ENCODE results near the gene GRIA1.

Gene GRIA1

DNA sequence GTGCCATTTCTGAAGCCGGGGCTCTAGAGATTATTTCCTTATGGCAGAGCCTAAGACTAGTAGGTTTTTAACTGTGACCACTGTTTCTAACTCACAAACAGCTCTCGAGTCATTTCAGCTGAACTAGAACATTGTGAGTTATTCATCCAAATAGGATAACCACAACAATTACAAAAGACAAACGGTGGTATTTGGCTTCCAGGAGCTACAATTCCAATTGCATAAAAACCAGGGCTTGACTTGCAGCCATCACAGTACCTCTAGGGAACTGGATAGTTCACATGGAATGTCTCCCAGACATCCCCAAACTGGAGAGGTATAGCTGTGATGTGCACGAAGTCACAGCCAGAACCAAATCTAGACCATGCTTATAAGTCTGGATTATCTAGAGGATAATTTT lies 323.4 kb downstream of the GRIA1 start:
- no peak for DNase-seq (ENCODE audit: low read depth)
- TF ChIP-seq, protein P1, sequence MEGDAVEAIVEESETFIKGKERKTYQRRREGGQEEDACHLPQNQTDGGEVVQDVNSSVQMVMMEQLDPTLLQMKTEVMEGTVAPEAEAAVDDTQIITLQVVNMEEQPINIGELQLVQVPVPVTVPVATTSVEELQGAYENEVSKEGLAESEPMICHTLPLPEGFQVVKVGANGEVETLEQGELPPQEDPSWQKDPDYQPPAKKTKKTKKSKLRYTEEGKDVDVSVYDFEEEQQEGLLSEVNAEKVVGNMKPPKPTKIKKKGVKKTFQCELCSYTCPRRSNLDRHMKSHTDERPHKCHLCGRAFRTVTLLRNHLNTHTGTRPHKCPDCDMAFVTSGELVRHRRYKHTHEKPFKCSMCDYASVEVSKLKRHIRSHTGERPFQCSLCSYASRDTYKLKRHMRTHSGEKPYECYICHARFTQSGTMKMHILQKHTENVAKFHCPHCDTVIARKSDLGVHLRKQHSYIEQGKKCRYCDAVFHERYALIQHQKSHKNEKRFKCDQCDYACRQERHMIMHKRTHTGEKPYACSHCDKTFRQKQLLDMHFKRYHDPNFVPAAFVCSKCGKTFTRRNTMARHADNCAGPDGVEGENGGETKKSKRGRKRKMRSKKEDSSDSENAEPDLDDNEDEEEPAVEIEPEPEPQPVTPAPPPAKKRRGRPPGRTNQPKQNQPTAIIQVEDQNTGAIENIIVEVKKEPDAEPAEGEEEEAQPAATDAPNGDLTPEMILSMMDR (IDR thresholded peaks at IDR 0.05; ENCODE audit: control insufficient read depth, insufficient read depth, low read depth, low read length, missing control alignments): no peak
- no peak overlapping the region for H3K4me3 ChIP-seq (ENCODE audit: control insufficient read depth, low read depth, low read length)

DNA sequence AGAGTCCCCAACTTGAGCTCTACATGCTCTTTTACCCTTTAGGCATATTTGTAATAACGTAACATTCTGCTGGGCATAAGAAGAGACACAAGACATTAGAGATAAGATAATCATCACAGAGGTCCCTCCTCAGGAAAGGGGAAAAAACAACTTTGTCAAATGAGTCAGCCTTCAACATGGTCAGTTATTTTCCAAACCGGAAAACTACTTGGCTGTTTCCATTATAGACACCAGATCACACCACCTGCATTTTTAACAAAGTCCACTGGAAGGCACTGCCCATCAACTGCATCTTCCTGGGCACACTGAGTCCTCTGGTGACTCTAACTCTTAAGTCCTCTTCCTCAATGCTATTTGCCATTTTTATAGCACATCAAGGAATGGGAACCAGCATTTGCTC lies 326.4 kb downstream of the GRIA1 start:
- TF ChIP-seq, protein P1 (IDR thresholded peaks at IDR 0.05; ENCODE audit: control insufficient read depth, insufficient read depth, low read depth, low read length, missing control alignments): no peak
- no peak for DNase-seq (ENCODE audit: low read depth)
- no peak overlapping the region for H3K4me3 ChIP-seq (ENCODE audit: control insufficient read depth, low read depth, low read length)

- no peak overlapping the region for H3K4me3 ChIP-seq (ENCODE audit: control insufficient read depth, low read depth, low read length)
- TF ChIP-seq, protein P1 (IDR thresholded peaks at IDR 0.05; ENCODE audit: control insufficient read depth, insufficient read depth, low read depth, low read length, missing control alignments): no peak
- no peak for DNase-seq (ENCODE audit: low read depth)
Observed at GRCh38 chr5:153818626-153819025, 328.2 kb downstream of the GRIA1 start.

GRCh38 chr5:153823036-153823435 lies 332.6 kb downstream of the GRIA1 start:
- no peak overlapping the region for H3K4me3 ChIP-seq (ENCODE audit: control insufficient read depth, low read depth, low read length)
- TF ChIP-seq, protein P1 (IDR thresholded peaks at IDR 0.05; ENCODE audit: control insufficient read depth, insufficient read depth, low read depth, low read length, missing control alignments): no peak
- DNase-seq (ENCODE audit: low read depth): no peak

GRCh38 chr5:153824909-153825308 lies 334.4 kb downstream of the GRIA1 start:
- H3K4me3 ChIP-seq (ENCODE audit: control insufficient read depth, low read depth, low read length): no peak overlapping the region
- no peak for DNase-seq (ENCODE audit: low read depth)
- TF ChIP-seq, protein P1 (IDR thresholded peaks at IDR 0.05; ENCODE audit: control insufficient read depth, insufficient read depth, low read depth, low read length, missing control alignments): no peak

DNA sequence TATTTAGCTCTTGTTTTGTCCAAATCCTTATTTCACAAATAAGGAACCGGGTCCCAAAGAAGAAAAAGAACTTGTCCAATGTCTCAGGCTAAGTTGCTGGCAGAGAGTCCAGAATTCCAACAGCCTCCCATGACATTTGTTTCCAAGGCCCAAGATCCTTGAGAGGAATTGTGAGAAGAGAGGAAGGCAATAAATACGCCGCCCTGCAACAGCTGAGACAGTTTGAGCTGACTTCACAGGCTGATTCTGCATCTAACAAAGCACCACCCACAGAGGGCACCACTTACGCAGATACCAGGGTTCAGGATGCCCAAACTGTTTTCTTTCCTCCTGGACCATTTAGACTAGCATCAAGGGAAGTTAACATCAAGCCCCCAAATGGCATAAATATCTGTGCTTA lies 336.9 kb downstream of the GRIA1 start:
- no peak overlapping the region for H3K4me3 ChIP-seq (ENCODE audit: control insufficient read depth, low read depth, low read length)
- DNase-seq (ENCODE audit: low read depth): no peak
- TF ChIP-seq, protein P1 (IDR thresholded peaks at IDR 0.05; ENCODE audit: control insufficient read depth, insufficient read depth, low read depth, low read length, missing control alignments): peak; percentile 50

DNA sequence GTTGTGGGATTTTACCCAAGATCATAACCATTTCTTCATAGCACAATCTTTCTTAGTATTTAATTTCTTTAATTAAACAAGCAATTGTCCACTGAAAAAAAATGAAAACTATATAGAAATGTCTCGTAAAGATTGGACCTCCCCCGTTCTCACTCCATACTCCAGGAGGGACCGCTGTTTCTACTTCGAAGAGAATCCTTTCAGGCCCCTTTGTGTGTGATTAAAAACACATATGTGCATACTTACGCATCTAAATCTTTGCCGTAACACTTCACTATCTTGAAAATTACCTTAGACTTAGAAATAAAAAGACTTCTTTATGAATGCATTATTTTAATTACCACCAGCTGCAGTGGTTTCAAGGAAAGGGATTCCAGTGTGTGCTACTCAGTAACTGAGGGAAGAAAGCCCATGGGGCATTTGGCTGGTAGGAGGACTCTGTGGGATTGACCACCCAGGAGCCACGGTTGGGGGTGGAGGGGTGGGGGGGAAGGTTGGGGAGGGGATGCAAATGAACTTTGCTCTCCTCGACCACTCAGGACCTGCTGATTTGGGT lies 339.1 kb downstream of the GRIA1 start:
- DNase-seq (ENCODE audit: low read depth): no peak
- no peak overlapping the region for H3K4me3 ChIP-seq (ENCODE audit: control insufficient read depth, low read depth, low read length)
- TF ChIP-seq, protein P1 (IDR thresholded peaks at IDR 0.05; ENCODE audit: control insufficient read depth, insufficient read depth, low read depth, low read length, missing control alignments): no peak
